ENCODE measurements around the gene MEAK7. TPM values are rescaled to one million over a fixed set of nuclear protein-coding genes. Genes with fewer than 3 reads are reported as not detected.
A peak's percentile ranks its signal among the peaks of the same experiment; 100 is the strongest.

The MEAK7 gene
- 10 to 100 TPM in 3 of 4 donors, 1 to 10 TPM in 1; 7.4 to 54.3 (median 47.0) TPM for total RNA-seq

- Histone ChIP-seq H3K27ac (peak within 1 kb of the TSS; percentile 77 to 88 (median 85)), H3K4me1 (peaks cover 4 to 33% (median 21%) of the 10 kb centered on the region in 4 donors), H3K36me3 (no peaks in the 10 kb centered on the region), H3K27me3 (no peaks in the 10 kb centered on the region), H3K4me3 (peak within 1 kb of the TSS; percentile 57 to 87 (median 72)), H3K9me3 (no peaks in the 10 kb centered on the region)
- DNase-seq: peak; percentile 98 to 100 (median 99)
- TF ChIP-seq POLR2A (IDR thresholded peaks at IDR 0.05): peak; percentile 68
- peak in 1 of 6 experiments; percentile 9 for TF ChIP-seq CTCF (IDR thresholded peaks at IDR 0.05)
Measured at GRCh38 chr16:84504420-84505248, at the start of gene MEAK7. MEAK7 (minus strand) TSS chr16:84504659; CDS start chr16:84498086, 6,573 bp downstream.

- H3K4me1 ChIP-seq: no peaks in the 10 kb centered on the region
- H3K9me3 ChIP-seq: no peaks in the 10 kb centered on the region
- H3K27me3 ChIP-seq: no peaks in the 10 kb centered on the region
- H3K4me3 ChIP-seq: peak overlapping the region in 2 of 4 donors; percentile 5 to 15
- peak in 2 of 3 donors; percentile 50 to 63 for DNase-seq
- no peak for TF ChIP-seq CTCF (IDR thresholded peaks at IDR 0.05)
- no peak for TF ChIP-seq POLR2A (IDR thresholded peaks at IDR 0.05)
- H3K36me3 ChIP-seq: no peaks in the 10 kb centered on the region
- H3K27ac ChIP-seq: peak overlapping the region; percentile 27 to 71 (median 50)
Measured at GRCh38 chr16:84553873-84554399, 49.5 kb upstream of the MEAK7 start.

- TF ChIP-seq CTCF (IDR thresholded peaks at IDR 0.05): no peak
- no peak for DNase-seq
- Histone ChIP-seq H3K27ac (peak overlapping the region; percentile 2 to 59 (median 50)), H3K27me3 (no peaks in the 10 kb centered on the region), H3K36me3 (no peaks in the 10 kb centered on the region), H3K4me3 (peak overlapping the region in 1 of 4 donors; percentile 12), H3K4me1 (no peaks in the 10 kb centered on the region), H3K9me3 (no peaks in the 10 kb centered on the region)
Measured at GRCh38 chr16:84552135-84552534, 47.7 kb upstream of the MEAK7 start.

- no peaks in the 10 kb centered on the region for H3K9me3 ChIP-seq
- no peak for DNase-seq
- peak overlapping the region in 3 of 4 donors; percentile 69 to 80 (median 70) for H3K27ac ChIP-seq
- H3K27me3 ChIP-seq: no peaks in the 10 kb centered on the region
- no peak overlapping the region for H3K4me3 ChIP-seq
- H3K36me3 ChIP-seq: no peaks in the 10 kb centered on the region
- H3K4me1 ChIP-seq: no peaks in the 10 kb centered on the region
- no peak for TF ChIP-seq POLR2A (IDR thresholded peaks at IDR 0.05)
- TF ChIP-seq CTCF (IDR thresholded peaks at IDR 0.05): no peak
Measured at GRCh38 chr16:84550096-84550495, 45.6 kb upstream of the MEAK7 start.

- Histone ChIP-seq H3K36me3 (no peaks in the 10 kb centered on the region), H3K9me3 (no peaks in the 10 kb centered on the region), H3K27ac (peak overlapping the region; percentile 69 to 84 (median 75)), H3K4me3 (peak overlapping the region in 3 of 4 donors; percentile 7 to 24 (median 11)), H3K4me1 (peaks cover 0 to 4% (median 0%) of the 10 kb centered on the region in 4 donors), H3K27me3 (no peaks in the 10 kb centered on the region)
- no peak for TF ChIP-seq POLR2A (IDR thresholded peaks at IDR 0.05)
- no peak for TF ChIP-seq CTCF (IDR thresholded peaks at IDR 0.05)
- DNase-seq: peak in 2 of 3 donors; percentile 35 to 60
Measured at GRCh38 chr16:84548971-84549844, 44.7 kb upstream of the MEAK7 start.

Data from Peyer's patch (tissue), 4 donors.